K562 (cell line): ENCODE data around the gene PMPCA. TPM values are rescaled to one million over a fixed set of nuclear protein-coding genes. Genes with fewer than 3 reads are reported as not detected.

ENCODE experiments used
- BCL6 ChIP-seq: fragments of 250-450 bp; sonication (Bioruptor Pico); IDR thresholded peaks from 2 replicates; pipeline ENCODE4 v1.4.0; 2020
- EGR1 ChIP-seq: fragments of 450-650 bp; conservative IDR thresholded peaks from 2 replicates; pipeline ENCODE4 v1.6.1; 2017; ENCODE audit warnings: mild to moderate bottlenecking
- ELF4 ChIP-seq: fragments of 450-650 bp; formaldehyde crosslinking; IDR thresholded peaks from 2 replicates; pipeline ENCODE4 v1.4.0; 2022; ENCODE audit warnings: missing genetic modification characterization
- ERF ChIP-seq: fragments of 450-650 bp; formaldehyde crosslinking; IDR thresholded peaks from 2 replicates; pipeline ENCODE4 v1.4.0; 2020; ENCODE audit warnings: mild to moderate bottlenecking, mixed read lengths
- GATA2 ChIP-seq: sonication (generic); formaldehyde crosslinking; IDR thresholded peaks from 2 replicates; pipeline ENCODE4 v1.4.0; 2020; ENCODE audit warnings: mild to moderate bottlenecking, missing genetic modification reagents
- IFI16 ChIP-seq: fragments of 250-450 bp; sonication (Bioruptor Pico); IDR thresholded peaks from 2 replicates; pipeline ENCODE4 v2.1.2; 2022; ENCODE audit warnings: mild to moderate bottlenecking, inconsistent platforms
- JUND ChIP-seq, 2 experiments: IDR thresholded peaks; 2 replicates in 1 of 2; 3 replicates in 1 of 2; pipeline ENCODE4 v1.6.1; 2011; ENCODE audit warnings: borderline replicate concordance in 2 of 2, low read depth in 2 of 2, low read length in 2 of 2, improper control_type of control experiment in 1 of 2, missing biosample characterization in 1 of 2, missing genetic modification characterization in 1 of 2, missing genetic modification reagents in 1 of 2
- KLF13 ChIP-seq: fragments of 450-650 bp; IDR thresholded peaks from 2 replicates; pipeline ENCODE4 v1.6.1; 2016; ENCODE audit warnings: missing genetic modification characterization, low read depth, mild to moderate bottlenecking, missing compliant biosample characterization, moderate library complexity, borderline replicate concordance
- NR4A1 ChIP-seq, 2 experiments: fragments of 250-450 bp in 1 of 2; fragments of 450-650 bp in 1 of 2; sonication (Bioruptor Pico) in 1 of 2; IDR thresholded peaks; 2 replicates each; pipeline versions ENCODE4 v1.4.0 to v1.6.1; 2016 to 2020; ENCODE audit warnings: mild to moderate bottlenecking in 2 of 2, missing compliant biosample characterization in 1 of 2, missing genetic modification characterization in 1 of 2, moderate library complexity in 1 of 2
- NRF1 ChIP-seq, 2 experiments: fragments of 450-650 bp; IDR thresholded peaks in 1 of 2; conservative IDR thresholded peaks in 1 of 2; 2 replicates each; pipeline ENCODE4 v1.6.1; 2014; ENCODE audit warnings: mild to moderate bottlenecking in 2 of 2
- RAD51 ChIP-seq: fragments of 450-650 bp; IDR thresholded peaks from 2 replicates; pipeline ENCODE4 v1.7.1; 2016; ENCODE audit warnings: low read depth, mild to moderate bottlenecking, borderline replicate concordance
- RBM25 ChIP-seq: fragments of 200-400 bp; formaldehyde crosslinking; IDR thresholded peaks from 2 replicates; pipeline ENCODE4 v1.6.1; 2018; ENCODE audit warnings: low read length, low read depth, moderate library complexity; ENCODE audit not compliant: severe bottlenecking
- RHOXF2B ChIP-seq: fragments of 250-450 bp; sonication (Bioruptor Pico); conservative IDR thresholded peaks from 2 replicates; pipeline ENCODE4 v1.5.1; 2021
- ZNF311 ChIP-seq: fragments of 250-450 bp; sonication (Bioruptor Pico); IDR thresholded peaks from 2 replicates; pipeline ENCODE4 v1.4.0; 2020; ENCODE audit warnings: mild to moderate bottlenecking, moderate library complexity
- ZNF583 ChIP-seq: fragments of 250-450 bp; sonication (Bioruptor Pico); IDR thresholded peaks from 2 replicates; pipeline ENCODE4 v1.4.0; 2020
- ZNF699 ChIP-seq: fragments of 250-450 bp; sonication (Bioruptor Pico); IDR thresholded peaks from 2 replicates; pipeline ENCODE4 v1.8.0; 2021; ENCODE audit warnings: mild to moderate bottlenecking, moderate library complexity; ENCODE audit not compliant: insufficient replicate concordance
- polyA plus RNA-seq, 8 experiments: library from polyadenylated mRNA; depleted of rRNA in 4 of 8; stranded (reverse) in 5 of 8; unstranded in 3 of 8; fragments of >200 nt; fragmentation: Nextera tagmentation in 2 of 8; fragmentation: Illumina TruSeq in 1 of 8; extraction: Ambion mirVana in 2 of 8; extraction: Trizol in 1 of 8; gene quantifications; 2 replicates each; pipeline versions ENCODE4 v1.2.1 to v1.2.3, GENCODE V29; 2011 to 2014; ENCODE audit warnings: inconsistent platforms in 1 of 8, missing spikeins in 1 of 8
- total RNA-seq, 7 experiments: library from RNA; depleted of rRNA in 6 of 7; stranded (reverse); fragments of >200 nt in 6 of 7; fragmentation: Illumina TruSeq in 2 of 7; extraction: Trizol in 2 of 7; gene quantifications; 2 replicates each; pipeline versions ENCODE4 v1.2.1 to v1.2.3, GENCODE V29; 2011 to 2021; ENCODE audit warnings: low replicate concordance in 1 of 7
- TF ChIP-seq, protein P1 (sequence below): sonication (generic); formaldehyde crosslinking; IDR thresholded peaks from 2 replicates; pipeline ENCODE4 v1.8.0; 2022; ENCODE audit warnings: mild to moderate bottlenecking, low read depth, missing genetic modification reagents
- TF ChIP-seq, protein P2 (sequence below): sonication (generic); formaldehyde crosslinking; IDR thresholded peaks from 2 replicates; pipeline ENCODE4 v1.9.0; 2022; ENCODE audit warnings: mild to moderate bottlenecking, missing genetic modification reagents
- TF ChIP-seq, protein P3 (sequence below): sonication (generic); formaldehyde crosslinking; IDR thresholded peaks from 2 replicates; pipeline ENCODE4 v1.8.0; 2023; ENCODE audit warnings: mild to moderate bottlenecking, missing genetic modification reagents
- TF ChIP-seq, protein P4 (sequence below), 2 experiments: fragments of 450-650 bp in 1 of 2; sonication (generic) in 1 of 2; formaldehyde crosslinking; conservative IDR thresholded peaks; 2 replicates each; pipeline versions ENCODE4 v1.4.0 to v1.8.1; 2020 to 2022; ENCODE audit warnings: mild to moderate bottlenecking in 1 of 2, missing genetic modification reagents in 1 of 2

The PMPCA gene
- total and polyA plus RNA-seq, 9 of the 15 experiments (the other 6 are each of a cell fraction or from before 2014, with no cell fraction given): 23.9 to 143 (median 86.6) TPM

- TF ChIP-seq, protein P1, sequence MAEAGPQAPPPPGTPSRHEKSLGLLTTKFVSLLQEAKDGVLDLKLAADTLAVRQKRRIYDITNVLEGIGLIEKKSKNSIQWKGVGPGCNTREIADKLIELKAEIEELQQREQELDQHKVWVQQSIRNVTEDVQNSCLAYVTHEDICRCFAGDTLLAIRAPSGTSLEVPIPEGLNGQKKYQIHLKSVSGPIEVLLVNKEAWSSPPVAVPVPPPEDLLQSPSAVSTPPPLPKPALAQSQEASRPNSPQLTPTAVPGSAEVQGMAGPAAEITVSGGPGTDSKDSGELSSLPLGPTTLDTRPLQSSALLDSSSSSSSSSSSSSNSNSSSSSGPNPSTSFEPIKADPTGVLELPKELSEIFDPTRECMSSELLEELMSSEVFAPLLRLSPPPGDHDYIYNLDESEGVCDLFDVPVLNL (CRISPR knock-in tag): peak; percentile 65; the same call in 1 of the 2 replicates
- no peak for TF ChIP-seq GATA2 (CRISPR knock-in tag)
- TF ChIP-seq JUND (IDR thresholded peaks at IDR 0.05; ENCODE audit: borderline replicate concordance, low read depth, low read length): peak; percentile 48; the same call in 1 of the 2 replicates
- TF ChIP-seq JUND (tag; IDR thresholded peaks at IDR 0.05; ENCODE audit: borderline replicate concordance, low read depth, low read length): no peak; the same call in 2 of the 3 replicates
- 0 out of 2 replicates have a peak, but pooled peaks have one; percentile 16 for TF ChIP-seq RHOXF2B (CRISPR knock-in tag)
- TF ChIP-seq ERF (CRISPR knock-in tag): peak; percentile 95
- TF ChIP-seq, protein P2, sequence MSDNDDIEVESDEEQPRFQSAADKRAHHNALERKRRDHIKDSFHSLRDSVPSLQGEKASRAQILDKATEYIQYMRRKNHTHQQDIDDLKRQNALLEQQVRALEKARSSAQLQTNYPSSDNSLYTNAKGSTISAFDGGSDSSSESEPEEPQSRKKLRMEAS: peak; percentile 99
- peak in 1 of 2 experiments; percentile 40; a peak in 1 of 4 replicates for TF ChIP-seq NRF1 (conservative IDR thresholded peaks at IDR 0.05 in 1 of 2, IDR thresholded peaks at IDR 0.05 in 1 of 2)
- TF ChIP-seq RAD51: no peak
- TF ChIP-seq NR4A1 (CRISPR knock-in tag; IDR thresholded peaks at IDR 0.05): peak; percentile 38; the same call in 1 of the 2 replicates
- TF ChIP-seq NR4A1 (tag; IDR thresholded peaks at IDR 0.05): peak; percentile 88
- 0 out of 2 replicates have a peak, but pooled peaks have one; percentile 18 for TF ChIP-seq BCL6 (CRISPR knock-in tag)
- TF ChIP-seq KLF13: 0 out of 2 replicates have a peak, but pooled peaks have one; percentile 63
- TF ChIP-seq RBM25: no peak
- TF ChIP-seq ZNF583 (CRISPR knock-in tag): 0 out of 2 replicates have a peak, but pooled peaks have one; percentile 52
- no peak for TF ChIP-seq ZNF311 (CRISPR knock-in tag)
- no peak for TF ChIP-seq ZNF699 (CRISPR knock-in tag)
- TF ChIP-seq, protein P3, sequence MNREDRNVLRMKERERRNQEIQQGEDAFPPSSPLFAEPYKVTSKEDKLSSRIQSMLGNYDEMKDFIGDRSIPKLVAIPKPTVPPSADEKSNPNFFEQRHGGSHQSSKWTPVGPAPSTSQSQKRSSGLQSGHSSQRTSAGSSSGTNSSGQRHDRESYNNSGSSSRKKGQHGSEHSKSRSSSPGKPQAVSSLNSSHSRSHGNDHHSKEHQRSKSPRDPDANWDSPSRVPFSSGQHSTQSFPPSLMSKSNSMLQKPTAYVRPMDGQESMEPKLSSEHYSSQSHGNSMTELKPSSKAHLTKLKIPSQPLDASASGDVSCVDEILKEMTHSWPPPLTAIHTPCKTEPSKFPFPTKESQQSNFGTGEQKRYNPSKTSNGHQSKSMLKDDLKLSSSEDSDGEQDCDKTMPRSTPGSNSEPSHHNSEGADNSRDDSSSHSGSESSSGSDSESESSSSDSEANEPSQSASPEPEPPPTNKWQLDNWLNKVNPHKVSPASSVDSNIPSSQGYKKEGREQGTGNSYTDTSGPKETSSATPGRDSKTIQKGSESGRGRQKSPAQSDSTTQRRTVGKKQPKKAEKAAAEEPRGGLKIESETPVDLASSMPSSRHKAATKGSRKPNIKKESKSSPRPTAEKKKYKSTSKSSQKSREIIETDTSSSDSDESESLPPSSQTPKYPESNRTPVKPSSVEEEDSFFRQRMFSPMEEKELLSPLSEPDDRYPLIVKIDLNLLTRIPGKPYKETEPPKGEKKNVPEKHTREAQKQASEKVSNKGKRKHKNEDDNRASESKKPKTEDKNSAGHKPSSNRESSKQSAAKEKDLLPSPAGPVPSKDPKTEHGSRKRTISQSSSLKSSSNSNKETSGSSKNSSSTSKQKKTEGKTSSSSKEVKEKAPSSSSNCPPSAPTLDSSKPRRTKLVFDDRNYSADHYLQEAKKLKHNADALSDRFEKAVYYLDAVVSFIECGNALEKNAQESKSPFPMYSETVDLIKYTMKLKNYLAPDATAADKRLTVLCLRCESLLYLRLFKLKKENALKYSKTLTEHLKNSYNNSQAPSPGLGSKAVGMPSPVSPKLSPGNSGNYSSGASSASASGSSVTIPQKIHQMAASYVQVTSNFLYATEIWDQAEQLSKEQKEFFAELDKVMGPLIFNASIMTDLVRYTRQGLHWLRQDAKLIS (CRISPR knock-in tag): peak; percentile 92
- TF ChIP-seq EGR1: peak; percentile 66
- no peak for TF ChIP-seq IFI16 (CRISPR knock-in tag)
- TF ChIP-seq, protein P4, sequence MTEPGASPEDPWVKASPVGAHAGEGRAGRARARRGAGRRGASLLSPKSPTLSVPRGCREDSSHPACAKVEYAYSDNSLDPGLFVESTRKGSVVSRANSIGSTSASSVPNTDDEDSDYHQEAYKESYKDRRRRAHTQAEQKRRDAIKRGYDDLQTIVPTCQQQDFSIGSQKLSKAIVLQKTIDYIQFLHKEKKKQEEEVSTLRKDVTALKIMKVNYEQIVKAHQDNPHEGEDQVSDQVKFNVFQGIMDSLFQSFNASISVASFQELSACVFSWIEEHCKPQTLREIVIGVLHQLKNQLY (CRISPR knock-in tag; conservative IDR thresholded peaks at IDR 0.05): 0 out of 4 replicates have a peak, but pooled peaks of 1 of the 2 experiments have one; percentile 76
- peak; percentile 94 for TF ChIP-seq ELF4 (CRISPR knock-in tag)
These were observed 47.1 kb upstream of the PMPCA start, which contains the start of gene DNLZ (continued) for GRCh38 chr9:136363106-136363948.
